ENCODE data around the gene SASH1. TPM values are rescaled to one million over a fixed set of nuclear protein-coding genes. Genes with fewer than 3 reads are reported as not detected.
A peak's percentile ranks its signal among the peaks of the same experiment; 100 is the strongest.

SASH1 gene
- total RNA-seq, 1 donor from 2014 or later: 15.5 TPM

GRCh38 chr6:148497717-148498116 lies 155.1 kb downstream of the SASH1 start:
- Mint-ChIP-seq H3K4me1 (ENCODE audit: low read depth, unreplicated experiment) (peaks cover 17% of the 10 kb centered on the region), H3K9me3 (ENCODE audit: unreplicated experiment) (no peaks in the 10 kb centered on the region), H3K27ac (ENCODE audit: unreplicated experiment) (no peak overlapping the region), H3K4me3 (ENCODE audit: unreplicated experiment) (no peak overlapping the region), H3K36me3 (ENCODE audit: low read depth, unreplicated experiment) (peaks cover 3% of the 10 kb centered on the region), H3K27me3 (ENCODE audit: low read depth, unreplicated experiment) (no peaks in the 10 kb centered on the region)
- no peak overlapping the region for H3K4me3 ChIP-seq (ENCODE audit: insufficient read depth, low read depth, low read length)
- no peak overlapping the region for H3K4me2 ChIP-seq (ENCODE audit: low read length)
- H2AFZ ChIP-seq (ENCODE audit: low read depth, low read length): no peak overlapping the region
- H3K36me3 ChIP-seq (ENCODE audit: insufficient read depth, low read length): no peaks in the 10 kb centered on the region
- H3K79me2 ChIP-seq (ENCODE audit: insufficient read depth, low read length): no peaks in the 10 kb centered on the region
- no peaks in the 10 kb centered on the region for H4K20me1 ChIP-seq (ENCODE audit: insufficient read depth, low read length)
- DNase-seq (ENCODE audit: low read depth) (peak; percentile 11), FAIRE-seq (no peak)
- peaks cover 24% of the 10 kb centered on the region for H3K4me1 ChIP-seq (ENCODE audit: insufficient read depth, low read length)
- H3K9ac ChIP-seq (ENCODE audit: low read length): no peak overlapping the region
- no peak for TF ChIP-seq EZH2 (IDR thresholded peaks at IDR 0.05; ENCODE audit: insufficient read depth, low read length)
- TF ChIP-seq, protein P1, sequence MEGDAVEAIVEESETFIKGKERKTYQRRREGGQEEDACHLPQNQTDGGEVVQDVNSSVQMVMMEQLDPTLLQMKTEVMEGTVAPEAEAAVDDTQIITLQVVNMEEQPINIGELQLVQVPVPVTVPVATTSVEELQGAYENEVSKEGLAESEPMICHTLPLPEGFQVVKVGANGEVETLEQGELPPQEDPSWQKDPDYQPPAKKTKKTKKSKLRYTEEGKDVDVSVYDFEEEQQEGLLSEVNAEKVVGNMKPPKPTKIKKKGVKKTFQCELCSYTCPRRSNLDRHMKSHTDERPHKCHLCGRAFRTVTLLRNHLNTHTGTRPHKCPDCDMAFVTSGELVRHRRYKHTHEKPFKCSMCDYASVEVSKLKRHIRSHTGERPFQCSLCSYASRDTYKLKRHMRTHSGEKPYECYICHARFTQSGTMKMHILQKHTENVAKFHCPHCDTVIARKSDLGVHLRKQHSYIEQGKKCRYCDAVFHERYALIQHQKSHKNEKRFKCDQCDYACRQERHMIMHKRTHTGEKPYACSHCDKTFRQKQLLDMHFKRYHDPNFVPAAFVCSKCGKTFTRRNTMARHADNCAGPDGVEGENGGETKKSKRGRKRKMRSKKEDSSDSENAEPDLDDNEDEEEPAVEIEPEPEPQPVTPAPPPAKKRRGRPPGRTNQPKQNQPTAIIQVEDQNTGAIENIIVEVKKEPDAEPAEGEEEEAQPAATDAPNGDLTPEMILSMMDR (IDR thresholded peaks at IDR 0.05; ENCODE audit: insufficient read depth, low read depth, low read length): no peak
- H3K27ac ChIP-seq (ENCODE audit: low read depth, low read length): no peak overlapping the region
- H3K9me3 ChIP-seq (ENCODE audit: insufficient read depth, low read depth, low read length): no peaks in the 10 kb centered on the region
- H3K27me3 ChIP-seq (ENCODE audit: insufficient read depth, low read length): no peaks in the 10 kb centered on the region

- peaks cover 17% of the 10 kb centered on the region for H3K4me1 Mint-ChIP-seq (ENCODE audit: low read depth, unreplicated experiment)
- H3K4me1 ChIP-seq (ENCODE audit: insufficient read depth, low read length): peaks cover 24% of the 10 kb centered on the region
- H3K27ac Mint-ChIP-seq (ENCODE audit: unreplicated experiment): no peak overlapping the region
- no peaks in the 10 kb centered on the region for H3K9me3 Mint-ChIP-seq (ENCODE audit: unreplicated experiment)
- no peaks in the 10 kb centered on the region for H3K27me3 ChIP-seq (ENCODE audit: insufficient read depth, low read length)
- H3K36me3 Mint-ChIP-seq (ENCODE audit: low read depth, unreplicated experiment): peaks cover 5% of the 10 kb centered on the region
- TF ChIP-seq, protein P1 (IDR thresholded peaks at IDR 0.05; ENCODE audit: insufficient read depth, low read depth, low read length): no peak
- no peak for TF ChIP-seq EZH2 (IDR thresholded peaks at IDR 0.05; ENCODE audit: insufficient read depth, low read length)
- FAIRE-seq: no peak
- H3K4me2 ChIP-seq (ENCODE audit: low read length): no peak overlapping the region
- no peak overlapping the region for H2AFZ ChIP-seq (ENCODE audit: low read depth, low read length)
- no peak overlapping the region for H3K9ac ChIP-seq (ENCODE audit: low read length)
- no peak for DNase-seq (ENCODE audit: low read depth)
- no peaks in the 10 kb centered on the region for H4K20me1 ChIP-seq (ENCODE audit: insufficient read depth, low read length)
- no peak overlapping the region for H3K4me3 ChIP-seq (ENCODE audit: insufficient read depth, low read depth, low read length)
- no peaks in the 10 kb centered on the region for H3K36me3 ChIP-seq (ENCODE audit: insufficient read depth, low read length)
- H3K9me3 ChIP-seq (ENCODE audit: insufficient read depth, low read depth, low read length): no peaks in the 10 kb centered on the region
- no peaks in the 10 kb centered on the region for H3K79me2 ChIP-seq (ENCODE audit: insufficient read depth, low read length)
- H3K27me3 Mint-ChIP-seq (ENCODE audit: low read depth, unreplicated experiment): no peaks in the 10 kb centered on the region
- no peak overlapping the region for H3K4me3 Mint-ChIP-seq (ENCODE audit: unreplicated experiment)
- H3K27ac ChIP-seq (ENCODE audit: low read depth, low read length): peak overlapping the region; percentile 75
Measured at GRCh38 chr6:148500402-148500801, 157.8 kb downstream of the SASH1 start.

- peak; percentile 98 for FAIRE-seq
Measured at GRCh38 chr6:148501178-148501590, 158.5 kb downstream of the SASH1 start.

More at GRCh38 chr6:148501178-148501590, 158.5 kb downstream of the SASH1 start:
- H4K20me1 ChIP-seq (ENCODE audit: insufficient read depth, low read length): no peaks in the 10 kb centered on the region
- no peaks in the 10 kb centered on the region for H3K79me2 ChIP-seq (ENCODE audit: insufficient read depth, low read length)
- TF ChIP-seq, protein P1 (IDR thresholded peaks at IDR 0.05; ENCODE audit: insufficient read depth, low read depth, low read length): no peak
- TF ChIP-seq EZH2 (IDR thresholded peaks at IDR 0.05; ENCODE audit: insufficient read depth, low read length): no peak
- peaks cover 5% of the 10 kb centered on the region for H3K36me3 Mint-ChIP-seq (ENCODE audit: low read depth, unreplicated experiment)
- H3K27me3 Mint-ChIP-seq (ENCODE audit: low read depth, unreplicated experiment): no peaks in the 10 kb centered on the region
- H3K4me3 ChIP-seq (ENCODE audit: insufficient read depth, low read depth, low read length): no peak overlapping the region
- H3K9me3 ChIP-seq (ENCODE audit: insufficient read depth, low read depth, low read length): no peaks in the 10 kb centered on the region
- no peaks in the 10 kb centered on the region for H3K9me3 Mint-ChIP-seq (ENCODE audit: unreplicated experiment)
- peak overlapping the region; percentile 4 for H3K27ac Mint-ChIP-seq (ENCODE audit: unreplicated experiment)
- H3K4me1 ChIP-seq (ENCODE audit: insufficient read depth, low read length): peaks cover 24% of the 10 kb centered on the region
- peak overlapping the region; percentile 60 for H3K4me2 ChIP-seq (ENCODE audit: low read length)
- H3K9ac ChIP-seq (ENCODE audit: low read length): peak overlapping the region; percentile 42
- peak overlapping the region; percentile 19 for H2AFZ ChIP-seq (ENCODE audit: low read depth, low read length)
- H3K27me3 ChIP-seq (ENCODE audit: insufficient read depth, low read length): no peaks in the 10 kb centered on the region
- DNase-seq (ENCODE audit: low read depth): peak; percentile 98
- peaks cover 17% of the 10 kb centered on the region for H3K4me1 Mint-ChIP-seq (ENCODE audit: low read depth, unreplicated experiment)
- H3K4me3 Mint-ChIP-seq (ENCODE audit: unreplicated experiment): no peak overlapping the region
- no peaks in the 10 kb centered on the region for H3K36me3 ChIP-seq (ENCODE audit: insufficient read depth, low read length)
- H3K27ac ChIP-seq (ENCODE audit: low read depth, low read length): peak overlapping the region; percentile 75

Data from astrocyte (in vitro differentiated cells and primary cell).